ENCODE measurements around the gene PLA2R1.

- no peak for TF ChIP-seq EZH2phosphoT487 (IDR thresholded peaks at IDR 0.05; ENCODE audit: borderline replicate concordance)
- no peak for TF ChIP-seq CTCF (conservative IDR thresholded peaks at IDR 0.05; ENCODE audit: low read length)
Observed at GRCh38 chr2:159891267-159891588, 171.2 kb downstream of the PLA2R1 start.

All from Loucy (cell line).